Brain microvascular endothelial cell (primary cell): Measurements from ENCODE around the gene SLC7A6OS.
"Not testable (repeated sequence)": the region's sequence is repeated elsewhere in the genome, so short reads cannot be mapped to it uniquely, and the experiment has no call there.

Source experiments
- DNase-seq: peaks from one replicate; pipeline ENCODE4 v3.0.0-alpha.2; 2020
- H3K27ac ChIP-seq: fragments of 250-450 bp; sonication (Bioruptor Pico); 2 replicates; pipeline ENCODE4 v1.5.1; 2020; ENCODE audit warnings: mild to moderate bottlenecking, moderate library complexity
- H3K27me3 ChIP-seq: fragments of 250-450 bp; sonication (Bioruptor Pico); replicated peaks from 2 replicates; pipeline ENCODE4 v1.5.1; 2020; ENCODE audit warnings: mild to moderate bottlenecking
- H3K36me3 ChIP-seq: fragments of 250-450 bp; sonication (Bioruptor Pico); replicated peaks from 2 replicates; pipeline ENCODE4 v1.5.1; 2020; ENCODE audit warnings: mild to moderate bottlenecking
- H3K4me3 ChIP-seq: 2 replicates; pipeline ENCODE4 v1.5.1; 2011; ENCODE audit warnings: low read depth, mild to moderate bottlenecking, control low read depth, low read length, moderate library complexity
- in situ Hi-C: cut with HindIII; loops from 2 replicates; pipeline ENCODE4 v1.10.0; 2017; ENCODE audit warnings: low sequenced_read_pairs, low pct_ligation_motif_present
- TF ChIP-seq, protein P1 (sequence below): IDR thresholded peaks from 2 replicates; pipeline ENCODE4 v1.5.1; 2011; ENCODE audit warnings: low read depth, mild to moderate bottlenecking, moderate library complexity, low read length, control low read depth, inconsistent platforms; ENCODE audit errors: missing control alignments

The SLC7A6OS gene

DNA sequence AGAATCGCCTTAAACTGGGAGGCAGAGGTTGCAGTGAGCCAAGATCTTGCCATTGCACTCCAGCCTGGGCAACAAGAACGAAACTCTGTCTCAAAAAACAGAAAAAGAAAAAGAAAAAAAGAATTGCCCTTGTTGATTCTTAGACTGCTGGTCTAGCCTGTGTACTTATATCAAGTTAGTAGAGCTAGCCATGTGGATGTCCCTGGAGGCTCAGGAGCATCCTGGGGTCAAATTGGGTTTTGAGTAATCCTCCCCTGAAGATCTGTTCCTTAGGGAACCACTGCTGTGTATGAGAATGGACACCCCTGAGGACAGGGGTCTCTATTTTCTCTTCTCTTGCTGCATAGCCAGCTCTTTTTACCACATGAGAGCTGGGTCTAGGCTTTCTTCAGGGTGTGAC, 21.5 kb downstream of the SLC7A6OS start:
- in situ Hi-C loops: no loop called here
- TF ChIP-seq, protein P1, sequence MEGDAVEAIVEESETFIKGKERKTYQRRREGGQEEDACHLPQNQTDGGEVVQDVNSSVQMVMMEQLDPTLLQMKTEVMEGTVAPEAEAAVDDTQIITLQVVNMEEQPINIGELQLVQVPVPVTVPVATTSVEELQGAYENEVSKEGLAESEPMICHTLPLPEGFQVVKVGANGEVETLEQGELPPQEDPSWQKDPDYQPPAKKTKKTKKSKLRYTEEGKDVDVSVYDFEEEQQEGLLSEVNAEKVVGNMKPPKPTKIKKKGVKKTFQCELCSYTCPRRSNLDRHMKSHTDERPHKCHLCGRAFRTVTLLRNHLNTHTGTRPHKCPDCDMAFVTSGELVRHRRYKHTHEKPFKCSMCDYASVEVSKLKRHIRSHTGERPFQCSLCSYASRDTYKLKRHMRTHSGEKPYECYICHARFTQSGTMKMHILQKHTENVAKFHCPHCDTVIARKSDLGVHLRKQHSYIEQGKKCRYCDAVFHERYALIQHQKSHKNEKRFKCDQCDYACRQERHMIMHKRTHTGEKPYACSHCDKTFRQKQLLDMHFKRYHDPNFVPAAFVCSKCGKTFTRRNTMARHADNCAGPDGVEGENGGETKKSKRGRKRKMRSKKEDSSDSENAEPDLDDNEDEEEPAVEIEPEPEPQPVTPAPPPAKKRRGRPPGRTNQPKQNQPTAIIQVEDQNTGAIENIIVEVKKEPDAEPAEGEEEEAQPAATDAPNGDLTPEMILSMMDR: no peak
- Histone ChIP-seq H3K27me3 (no peaks in the 10 kb centered on the region), H3K4me3 (no peak overlapping the region), H3K36me3 (peaks cover 55% of the 10 kb centered on the region), H3K27ac (no peak overlapping the region)
- no peak for DNase-seq

DNA sequence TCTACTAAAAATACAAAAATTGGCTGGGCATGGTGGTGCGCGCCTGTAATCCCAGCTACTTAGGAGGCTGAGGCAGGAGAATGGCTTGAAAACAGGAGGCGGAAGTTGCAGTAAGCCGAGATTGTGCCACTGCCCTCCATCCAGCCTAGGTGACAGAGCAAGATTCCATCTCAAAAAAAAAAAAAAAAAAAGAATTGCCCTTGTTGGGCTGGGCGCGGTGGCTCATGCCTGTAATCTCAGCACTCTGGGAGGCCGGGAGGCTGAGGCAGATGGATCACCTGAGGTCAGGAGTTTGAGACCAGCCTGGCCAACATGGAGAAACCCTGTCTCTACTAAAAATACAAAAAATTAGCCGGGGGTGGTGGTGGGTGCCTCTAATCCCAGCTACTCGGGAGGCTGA, 21.9 kb downstream of the SLC7A6OS start:
- H3K4me3 ChIP-seq, H3K27ac ChIP-seq, H3K27me3 ChIP-seq, DNase-seq, in situ Hi-C loops: not testable (repeated sequence)
- H3K36me3 ChIP-seq: peaks cover 51% of the 10 kb centered on the region

DNA sequence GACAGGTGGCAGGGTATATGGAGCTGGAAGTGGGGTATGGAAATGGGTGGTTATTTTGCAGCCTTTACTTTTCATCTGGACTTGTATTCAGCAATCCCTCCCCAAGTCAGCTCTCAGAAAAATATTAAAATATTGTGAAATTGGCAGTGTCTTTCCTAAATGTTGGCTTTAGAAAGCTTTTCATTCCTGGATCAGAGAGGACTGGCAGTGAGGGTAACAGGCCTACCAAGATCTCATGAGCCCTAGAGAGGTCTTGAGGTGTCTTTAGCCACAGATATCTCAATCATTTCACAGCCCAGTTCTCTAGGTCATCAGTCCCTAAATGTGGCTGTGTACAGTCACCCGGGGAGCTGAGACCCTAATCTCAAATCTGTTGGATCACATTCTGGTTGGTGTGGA, 22.5 kb downstream of the SLC7A6OS start:
- peaks cover 46% of the 10 kb centered on the region for H3K36me3 ChIP-seq
- TF ChIP-seq, protein P1: no peak

DNA sequence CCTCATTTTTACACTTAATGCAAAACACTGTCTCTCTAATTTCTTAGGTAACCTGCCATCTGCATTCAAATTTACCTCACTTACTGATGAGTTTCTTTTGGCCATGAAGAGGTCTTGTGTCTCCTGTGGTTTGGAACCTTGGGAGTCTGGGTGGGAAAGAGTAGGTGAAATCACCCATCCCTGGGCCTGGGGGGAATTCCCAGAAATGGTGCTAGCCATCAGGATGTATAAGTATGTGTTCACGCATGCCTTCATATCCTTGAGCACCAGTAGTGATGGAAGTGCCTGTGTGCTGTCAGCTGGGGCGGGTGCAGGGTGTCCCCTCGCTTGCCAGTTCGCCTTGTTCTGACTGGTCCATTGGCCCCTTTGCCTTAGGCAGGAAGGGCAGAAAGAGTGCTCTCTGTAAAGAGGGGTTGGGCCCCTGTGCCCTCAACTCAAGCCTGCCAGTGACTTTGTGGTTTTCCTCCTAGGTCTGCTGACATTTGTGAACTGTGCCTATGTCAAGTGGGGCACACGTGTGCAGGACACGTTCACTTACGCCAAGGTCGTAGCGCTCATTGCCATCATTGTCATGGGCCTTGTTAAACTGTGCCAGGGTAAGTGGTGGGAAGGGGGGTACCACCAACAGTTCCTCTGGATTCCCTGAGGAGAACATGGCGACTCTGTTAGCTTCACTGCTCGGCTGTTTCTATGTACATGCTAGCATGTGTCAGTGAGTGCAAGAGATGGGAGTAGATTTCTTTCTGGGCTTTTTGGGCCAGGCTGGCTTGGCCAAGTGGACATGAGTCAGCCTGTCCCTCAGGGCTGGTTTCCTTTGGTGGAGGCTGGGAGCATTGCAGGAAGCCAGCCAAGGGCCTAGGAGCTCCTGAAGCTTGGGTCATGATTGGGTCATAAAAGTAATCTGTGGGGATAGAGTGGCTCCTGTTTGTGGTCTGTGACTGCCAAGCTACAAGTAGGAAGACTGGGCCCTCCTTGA, 23.2 kb downstream of the SLC7A6OS start:
- in situ Hi-C loops: no loop called here
- H3K4me3 ChIP-seq: no peak overlapping the region
- DNase-seq: peak; percentile 76

More for the DNA sequence above, 22.5 kb downstream of the SLC7A6OS start:
- no peak overlapping the region for H3K27ac ChIP-seq
- H3K4me3 ChIP-seq: no peak overlapping the region
- in situ Hi-C loops: no loop called here
- H3K27me3 ChIP-seq: no peaks in the 10 kb centered on the region
- DNase-seq: no peak

DNA sequence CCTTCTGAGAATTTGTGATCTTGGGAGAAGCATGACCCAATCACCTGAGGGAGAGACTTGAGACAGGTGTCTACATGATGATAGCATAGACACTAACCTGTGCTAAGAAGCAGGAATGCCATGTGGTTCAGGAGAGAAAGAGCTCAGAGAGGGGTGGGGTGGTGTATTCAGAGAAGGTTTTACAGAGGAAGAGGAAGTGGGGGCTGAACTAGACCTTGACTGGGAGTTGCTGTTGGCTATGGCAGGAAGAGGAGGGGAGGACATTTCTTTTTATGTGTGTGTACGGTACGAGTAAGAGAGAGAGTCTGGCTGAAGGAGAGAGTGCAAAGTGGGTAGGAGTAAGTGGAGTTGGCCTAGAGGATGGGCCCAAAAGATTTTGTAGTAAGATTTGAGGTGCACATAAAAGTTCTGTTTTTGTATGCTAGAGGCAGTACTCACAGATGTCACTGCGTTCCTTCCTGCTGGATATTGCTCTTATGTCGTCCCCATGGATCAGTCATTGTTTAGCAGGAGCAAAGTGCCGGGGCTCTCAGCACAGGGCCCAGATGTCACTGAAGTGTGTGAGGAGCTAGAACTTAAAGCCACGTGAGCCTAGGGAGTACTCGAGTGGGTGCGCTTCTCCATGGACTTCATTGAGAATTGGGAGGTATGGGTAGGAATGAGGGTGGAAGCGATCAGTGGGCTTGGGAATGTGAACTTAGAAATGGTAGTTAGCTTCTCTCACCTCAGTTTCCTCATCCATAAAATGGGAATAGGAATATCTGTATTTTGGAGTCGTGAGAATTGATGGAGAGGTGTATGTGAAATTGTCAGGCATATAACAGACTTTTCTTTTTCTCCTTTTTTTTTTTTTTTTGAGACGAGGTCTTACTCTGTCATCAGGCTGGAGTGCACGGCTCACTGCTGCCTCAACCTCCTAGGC, 24.3 kb downstream of the SLC7A6OS start:
- H3K4me3 ChIP-seq: no peak overlapping the region
- TF ChIP-seq, protein P1: no peak
- no peaks in the 10 kb centered on the region for H3K27me3 ChIP-seq
- in situ Hi-C loops: no loop called here
- peaks cover 43% of the 10 kb centered on the region for H3K36me3 ChIP-seq
- no peak overlapping the region for H3K27ac ChIP-seq
- DNase-seq: no peak

More for the DNA sequence above, 23.2 kb downstream of the SLC7A6OS start:
- Histone ChIP-seq H3K27me3 (no peaks in the 10 kb centered on the region), H3K27ac (peak overlapping the region; percentile 14), H3K36me3 (peaks cover 46% of the 10 kb centered on the region)
- TF ChIP-seq, protein P1: peak; percentile 28

DNA sequence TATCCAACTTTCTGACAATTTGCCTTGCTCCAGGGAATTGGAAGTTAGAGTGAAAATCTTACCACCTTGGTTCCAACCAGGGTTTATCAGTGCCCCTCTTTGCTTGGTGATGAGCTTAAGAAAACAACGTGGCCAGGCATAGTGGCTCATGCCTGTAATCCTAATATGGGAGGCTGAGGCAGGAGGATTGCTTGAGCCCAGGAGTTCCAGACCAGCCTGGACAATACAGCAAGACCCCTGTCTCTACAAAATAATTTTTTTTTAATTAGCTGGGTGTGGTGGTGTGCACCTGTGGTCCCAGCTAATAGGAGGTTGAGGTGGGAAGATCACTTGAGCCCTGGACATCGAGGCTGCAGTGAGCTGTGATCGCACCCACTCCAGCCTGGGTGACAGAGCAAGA, 25.1 kb downstream of the SLC7A6OS start:
- no peak overlapping the region for H3K27ac ChIP-seq
- TF ChIP-seq, protein P1: no peak
- no peaks in the 10 kb centered on the region for H3K27me3 ChIP-seq
- H3K36me3 ChIP-seq: peaks cover 39% of the 10 kb centered on the region
- DNase-seq: no peak
- no peak overlapping the region for H3K4me3 ChIP-seq
- in situ Hi-C loops: no loop called here
